HG02763 (cell line): ENCODE results near the gene DCUN1D2.
A peak's percentile ranks its signal among the peaks of the same experiment; 100 is the strongest.
"Not testable (repeated sequence)": the region's sequence is repeated elsewhere in the genome, so short reads cannot be mapped to it uniquely, and the experiment has no call there.

Experiments
- ATAC-seq: cut with Tn5 transposase; IDR thresholded peaks from one replicate; pipeline ENCODE4 v1.9.1; 2021; ENCODE audit warnings: mild to moderate bottlenecking, moderate library complexity; ENCODE audit not compliant: unreplicated experiment

DCUN1D2 gene

GRCh38 chr13:113491982-113492381, 1.5 kb upstream of the DCUN1D2 start:
- ATAC-seq, result no peak

GRCh38 chr13:113491418-113491883, 940 bp upstream of the DCUN1D2 start:
- ATAC-seq, result no peak

GRCh38 chr13:113489549-113490495, 689 bp downstream of the DCUN1D2 start:
- ATAC-seq, result peak; percentile 19

GRCh38 chr13:113489171-113489548, 1.4 kb downstream of the DCUN1D2 start:
- ATAC-seq, result no peak

- no peak for ATAC-seq
These were observed 2.2 kb downstream of the DCUN1D2 start for GRCh38 chr13:113488283-113488682.

- ATAC-seq, result no peak
These were observed 3.8 kb downstream of the DCUN1D2 start for GRCh38 chr13:113486698-113487097.

- ATAC-seq, result no peak
These were observed 5.0 kb downstream of the DCUN1D2 start for GRCh38 chr13:113485545-113485944.

- ATAC-seq, result no peak
These were observed 6.8 kb downstream of the DCUN1D2 start for GRCh38 chr13:113483504-113484293.

- no peak for ATAC-seq
These were observed 7.4 kb downstream of the DCUN1D2 start for GRCh38 chr13:113483081-113483480.

GRCh38 chr13:113479179-113479578, 11.3 kb downstream of the DCUN1D2 start:
- ATAC-seq, result no peak

- ATAC-seq, result no peak
These were observed 12.8 kb downstream of the DCUN1D2 start for GRCh38 chr13:113477724-113478123.

GRCh38 chr13:113476811-113477210, 13.7 kb downstream of the DCUN1D2 start:
- no peak for ATAC-seq

GRCh38 chr13:113475911-113476310, 14.6 kb downstream of the DCUN1D2 start:
- ATAC-seq, result no peak

- ATAC-seq, result no peak
These were observed 15.2 kb downstream of the DCUN1D2 start for GRCh38 chr13:113475280-113475679.

- ATAC-seq, result no peak
These were observed 16.3 kb downstream of the DCUN1D2 start for GRCh38 chr13:113474179-113474578.

- no peak for ATAC-seq
These were observed 18.0 kb downstream of the DCUN1D2 start for GRCh38 chr13:113472355-113473025.

GRCh38 chr13:113471844-113472243, 18.7 kb downstream of the DCUN1D2 start:
- no peak for ATAC-seq

- ATAC-seq, result not testable (repeated sequence)
These were observed 19.8 kb downstream of the DCUN1D2 start for GRCh38 chr13:113470635-113471163.

GRCh38 chr13:113470073-113470472, 20.4 kb downstream of the DCUN1D2 start:
- ATAC-seq, result no peak

GRCh38 chr13:113469582-113469981, 20.9 kb downstream of the DCUN1D2 start:
- ATAC-seq, result no peak
